ENCODE results near the gene DDX39A. TPM values are rescaled to one million over a fixed set of nuclear protein-coding genes. Genes with fewer than 3 reads are reported as not detected.

Gene DDX39A
- total RNA-seq, 1 experiment from 2014 or later: 117 TPM

GRCh38 chr19:14368011-14368513 is 51.1 kb downstream of the DDX39A start:
- no peak for TF ChIP-seq POLR2AphosphoS5 (IDR thresholded peaks at IDR 0.05; ENCODE audit: low read depth, low read length)
- no peak for ATAC-seq
- Histone ChIP-seq H3K27ac (ENCODE audit: low read length) (no peak overlapping the region), H3K27me3 (ENCODE audit: control insufficient read depth, insufficient read depth, low read length) (no peaks in the 10 kb centered on the region), H3K36me3 (ENCODE audit: control insufficient read depth, insufficient read depth, low read length) (no peaks in the 10 kb centered on the region), H3K4me3 (ENCODE audit: low read depth in 2 of 2, low read length in 2 of 2) (no peak overlapping the region), H3K4me1 (ENCODE audit: control insufficient read depth, insufficient read depth, low read length) (peaks cover 13% of the 10 kb centered on the region; the same call in 1 of the 2 replicates), H3K9me3 (ENCODE audit: control insufficient read depth, insufficient read depth, low read depth, low read length) (no peaks in the 10 kb centered on the region)
- ChIA-PET POLR2A (no interaction called here), CTCF (no interaction called here)
- in situ Hi-C loops (cut with HindIII; ENCODE audit: low pct_unique_long_range_greater_than_20kb, low sequenced_read_pairs) (no loop called here), intact Hi-C loops (cut with micrococcal nuclease; ENCODE audit: unreplicated experiment) (no loop called here)
- no peak for DNase-seq (ENCODE audit: low read depth, low spot score)
- no TSS peak for BruUV-seq (replicated peaks)

- intact Hi-C loops (cut with micrococcal nuclease; ENCODE audit: unreplicated experiment) (no loop called here), in situ Hi-C loops (cut with HindIII; ENCODE audit: low pct_unique_long_range_greater_than_20kb, low sequenced_read_pairs) (no loop called here)
- no peak overlapping the region for H3K4me3 ChIP-seq (ENCODE audit: low read depth in 2 of 2, low read length in 2 of 2)
- ChIA-PET CTCF (no interaction called here), POLR2A (interaction anchor here (0.7 kb wide), 1 partner anchor 10 kb away, joined by 6 read pairs; no protein-coding TSS in a partner anchor)
- no peak for TF ChIP-seq CTCF (IDR thresholded peaks at IDR 0.05)
- TF ChIP-seq POLR2AphosphoS5 (IDR thresholded peaks at IDR 0.05; ENCODE audit: low read depth, low read length): no peak
- TF ChIP-seq, protein P1, sequence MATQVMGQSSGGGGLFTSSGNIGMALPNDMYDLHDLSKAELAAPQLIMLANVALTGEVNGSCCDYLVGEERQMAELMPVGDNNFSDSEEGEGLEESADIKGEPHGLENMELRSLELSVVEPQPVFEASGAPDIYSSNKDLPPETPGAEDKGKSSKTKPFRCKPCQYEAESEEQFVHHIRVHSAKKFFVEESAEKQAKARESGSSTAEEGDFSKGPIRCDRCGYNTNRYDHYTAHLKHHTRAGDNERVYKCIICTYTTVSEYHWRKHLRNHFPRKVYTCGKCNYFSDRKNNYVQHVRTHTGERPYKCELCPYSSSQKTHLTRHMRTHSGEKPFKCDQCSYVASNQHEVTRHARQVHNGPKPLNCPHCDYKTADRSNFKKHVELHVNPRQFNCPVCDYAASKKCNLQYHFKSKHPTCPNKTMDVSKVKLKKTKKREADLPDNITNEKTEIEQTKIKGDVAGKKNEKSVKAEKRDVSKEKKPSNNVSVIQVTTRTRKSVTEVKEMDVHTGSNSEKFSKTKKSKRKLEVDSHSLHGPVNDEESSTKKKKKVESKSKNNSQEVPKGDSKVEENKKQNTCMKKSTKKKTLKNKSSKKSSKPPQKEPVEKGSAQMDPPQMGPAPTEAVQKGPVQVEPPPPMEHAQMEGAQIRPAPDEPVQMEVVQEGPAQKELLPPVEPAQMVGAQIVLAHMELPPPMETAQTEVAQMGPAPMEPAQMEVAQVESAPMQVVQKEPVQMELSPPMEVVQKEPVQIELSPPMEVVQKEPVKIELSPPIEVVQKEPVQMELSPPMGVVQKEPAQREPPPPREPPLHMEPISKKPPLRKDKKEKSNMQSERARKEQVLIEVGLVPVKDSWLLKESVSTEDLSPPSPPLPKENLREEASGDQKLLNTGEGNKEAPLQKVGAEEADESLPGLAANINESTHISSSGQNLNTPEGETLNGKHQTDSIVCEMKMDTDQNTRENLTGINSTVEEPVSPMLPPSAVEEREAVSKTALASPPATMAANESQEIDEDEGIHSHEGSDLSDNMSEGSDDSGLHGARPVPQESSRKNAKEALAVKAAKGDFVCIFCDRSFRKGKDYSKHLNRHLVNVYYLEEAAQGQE (IDR thresholded peaks at IDR 0.05; ENCODE audit: insufficient read depth in 1 of 2, low read depth in 2 of 2, low read length in 1 of 2): no peak
- TF ChIP-seq TCF7L2 (IDR thresholded peaks at IDR 0.05; ENCODE audit: low read depth, low read length): no peak
- TF ChIP-seq SIN3A (IDR thresholded peaks at IDR 0.05; ENCODE audit: borderline replicate concordance, insufficient read depth, low read depth, low read length): no peak
- H3K27ac ChIP-seq (ENCODE audit: low read length): no peak overlapping the region
- BruUV-seq (replicated peaks): no TSS peak
- peaks cover 16% of the 10 kb centered on the region for H3K4me1 ChIP-seq (ENCODE audit: control insufficient read depth, insufficient read depth, low read length)
- no peaks in the 10 kb centered on the region for H3K9me3 ChIP-seq (ENCODE audit: control insufficient read depth, insufficient read depth, low read depth, low read length)
- DNase-seq (ENCODE audit: low read depth, low spot score): no peak
- H3K27me3 ChIP-seq (ENCODE audit: control insufficient read depth, insufficient read depth, low read length): no peaks in the 10 kb centered on the region
- ATAC-seq: no peak
- no peaks in the 10 kb centered on the region for H3K36me3 ChIP-seq (ENCODE audit: control insufficient read depth, insufficient read depth, low read length)
Observed at GRCh38 chr19:14367016-14367415, 52.1 kb downstream of the DDX39A start.

DNA sequence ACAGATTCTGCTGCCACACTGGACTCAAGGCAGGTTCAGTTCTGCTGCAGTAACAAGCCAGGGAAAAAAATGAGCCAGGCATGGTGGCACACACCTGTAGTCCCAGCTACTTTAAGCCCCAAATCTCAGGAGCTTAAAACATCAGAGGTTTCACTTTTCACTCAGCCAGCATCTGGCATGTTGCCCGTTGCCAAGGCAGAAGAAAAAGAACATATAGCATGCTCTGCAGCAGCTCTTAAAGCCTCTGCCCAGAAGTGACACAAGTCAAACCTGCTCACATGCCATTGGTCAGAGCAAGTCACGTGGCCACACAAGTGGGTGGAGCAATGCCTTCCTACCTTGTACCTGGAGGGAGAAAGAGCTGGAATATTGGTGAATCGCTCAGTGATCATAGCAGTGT is 52.6 kb downstream of the DDX39A start:
- TF ChIP-seq CTCF (IDR thresholded peaks at IDR 0.05): no peak
- TF ChIP-seq TCF7L2 (IDR thresholded peaks at IDR 0.05; ENCODE audit: low read depth, low read length): no peak
- no peak for TF ChIP-seq SIN3A (IDR thresholded peaks at IDR 0.05; ENCODE audit: borderline replicate concordance, insufficient read depth, low read depth, low read length)
- TF ChIP-seq, protein P1 (IDR thresholded peaks at IDR 0.05; ENCODE audit: insufficient read depth in 1 of 2, low read depth in 2 of 2, low read length in 1 of 2): no peak
- no peak for TF ChIP-seq POLR2AphosphoS5 (IDR thresholded peaks at IDR 0.05; ENCODE audit: low read depth, low read length)
- no TSS peak for BruUV-seq (replicated peaks)
- Histone ChIP-seq H3K4me3 (ENCODE audit: low read depth in 2 of 2, low read length in 2 of 2) (no peak overlapping the region), H3K27me3 (ENCODE audit: control insufficient read depth, insufficient read depth, low read length) (no peaks in the 10 kb centered on the region), H3K27ac (ENCODE audit: low read length) (no peak overlapping the region), H3K9me3 (ENCODE audit: control insufficient read depth, insufficient read depth, low read depth, low read length) (no peaks in the 10 kb centered on the region), H3K36me3 (ENCODE audit: control insufficient read depth, insufficient read depth, low read length) (no peaks in the 10 kb centered on the region), H3K4me1 (ENCODE audit: control insufficient read depth, insufficient read depth, low read length) (peaks cover 16% of the 10 kb centered on the region)
- DNase-seq (ENCODE audit: low read depth, low spot score): no peak
- CTCF ChIA-PET: no interaction called here
- POLR2A ChIA-PET: no interaction called here
- in situ Hi-C loops (cut with HindIII; ENCODE audit: low pct_unique_long_range_greater_than_20kb, low sequenced_read_pairs) (no loop called here), intact Hi-C loops (cut with micrococcal nuclease; ENCODE audit: unreplicated experiment) (no loop called here)
- ATAC-seq: no peak

Measured in Panc1 (cell line).